BLaER1 (cell line): Measurements from ENCODE around the gene ANTXR1.
A peak's percentile ranks its signal among the peaks of the same experiment; 100 is the strongest.

ENCODE experiments used
- H3K27ac ChIP-seq: shearing (Covaris generic); formaldehyde crosslinking; 2 replicates; pipeline ENCODE4 v1.8.1; 2022
- H3K27me3 ChIP-seq: shearing (Covaris generic); formaldehyde crosslinking; 2 replicates; pipeline ENCODE4 v1.8.1; 2022
- H3K36me3 ChIP-seq: shearing (Covaris generic); formaldehyde crosslinking; 2 replicates; pipeline ENCODE4 v1.8.1; 2022
- H3K4me1 ChIP-seq: shearing (Covaris generic); formaldehyde crosslinking; 2 replicates; pipeline ENCODE4 v1.8.1; 2022
- H3K4me2 ChIP-seq: shearing (Covaris generic); formaldehyde crosslinking; 2 replicates; pipeline ENCODE4 v1.8.1; 2022
- H3K4me3 ChIP-seq: shearing (Covaris generic); formaldehyde crosslinking; 2 replicates; pipeline ENCODE4 v1.8.1; 2022
- H3K9ac ChIP-seq: shearing (Covaris generic); formaldehyde crosslinking; 2 replicates; pipeline ENCODE4 v1.8.1; 2022
- H3K9me3 ChIP-seq: shearing (Covaris generic); formaldehyde crosslinking; 2 replicates; pipeline ENCODE4 v1.8.1; 2022
- H4K20me1 ChIP-seq: shearing (Covaris generic); formaldehyde crosslinking; 2 replicates; pipeline ENCODE4 v1.8.1; 2022
- Cebpa-rat ChIP-seq: shearing (Covaris generic); IDR thresholded peaks from 2 replicates; pipeline ENCODE4 v1.8.1; 2022

ANTXR1 gene

DNA sequence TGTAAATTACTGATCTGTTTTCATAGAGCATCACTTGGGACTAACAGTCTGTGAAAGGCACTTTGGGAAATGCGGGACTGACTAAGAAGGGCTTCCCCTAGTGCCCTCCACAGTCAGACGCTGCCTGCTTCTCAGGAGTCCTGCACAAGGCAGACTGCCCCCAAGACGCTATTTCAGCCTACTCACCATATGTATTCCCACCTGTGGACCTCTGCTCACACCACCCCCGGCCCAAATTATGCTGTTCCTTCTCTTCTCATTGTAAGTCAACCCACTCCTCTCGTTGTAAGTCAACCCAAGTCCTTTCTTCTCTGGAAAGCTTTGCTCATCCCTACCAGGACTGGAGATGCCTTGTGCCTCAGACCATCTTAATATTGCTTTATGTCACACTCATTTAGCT, 198.7 kb downstream of the ANTXR1 start:
- H3K9ac ChIP-seq: no peak overlapping the region
- H3K4me3 ChIP-seq: no peak overlapping the region
- peaks cover 10% of the 10 kb centered on the region for H3K4me1 ChIP-seq
- H3K27ac ChIP-seq: no peak overlapping the region
- H3K4me2 ChIP-seq: no peak overlapping the region
- peaks cover 3% of the 10 kb centered on the region; the same call in 1 of the 2 replicates for H3K27me3 ChIP-seq
- peaks cover 12% of the 10 kb centered on the region for H3K9me3 ChIP-seq
- no peaks in the 10 kb centered on the region for H3K36me3 ChIP-seq
- no peak for TF ChIP-seq Cebpa-rat
- H4K20me1 ChIP-seq: no peaks in the 10 kb centered on the region

DNA sequence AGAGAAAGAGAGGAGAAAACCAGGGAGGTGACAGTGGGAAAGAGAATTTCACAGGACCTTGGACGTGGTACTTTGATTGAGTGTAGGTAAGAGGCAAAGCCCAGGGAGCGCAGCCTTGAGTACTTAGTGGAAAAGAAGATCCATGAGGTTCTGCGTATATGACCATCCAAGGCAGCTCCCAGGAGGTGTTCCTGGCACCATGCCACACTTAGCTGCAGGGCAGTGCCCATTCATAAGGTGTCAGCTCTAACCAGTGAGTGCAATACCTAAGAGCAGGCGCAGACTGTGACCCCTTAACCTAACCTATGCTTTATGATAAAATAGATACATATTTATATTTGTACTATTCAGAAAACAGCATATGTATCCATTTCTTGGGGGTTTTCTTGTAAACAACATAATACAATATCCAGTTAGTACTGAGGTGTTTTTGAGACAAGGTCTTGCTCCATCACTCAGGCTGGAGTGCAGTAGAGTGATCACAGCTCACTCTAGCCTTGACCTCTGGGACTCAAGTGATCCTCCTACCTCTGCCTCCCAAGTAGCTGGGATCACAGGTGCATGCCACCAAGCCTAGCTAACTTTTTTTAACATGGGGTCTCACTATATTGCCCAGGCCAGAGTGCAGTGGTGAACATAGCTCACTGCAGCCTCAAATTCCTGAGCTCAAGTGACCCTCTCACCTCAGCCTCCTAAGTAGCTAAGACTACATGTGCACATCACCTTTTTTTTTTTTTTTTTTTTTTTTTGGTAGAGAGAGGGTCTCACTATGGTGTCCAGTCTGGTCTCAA, 199.5 kb downstream of the ANTXR1 start:
- H3K36me3 ChIP-seq: no peaks in the 10 kb centered on the region
- no peak overlapping the region for H3K9ac ChIP-seq
- H3K4me3 ChIP-seq: no peak overlapping the region
- no peak overlapping the region for H3K27ac ChIP-seq
- H4K20me1 ChIP-seq: no peaks in the 10 kb centered on the region
- H3K27me3 ChIP-seq: peaks cover 3% of the 10 kb centered on the region; the same call in 1 of the 2 replicates
- no peak overlapping the region for H3K4me2 ChIP-seq
- H3K4me1 ChIP-seq: peaks cover 10% of the 10 kb centered on the region
- peaks cover 8% of the 10 kb centered on the region for H3K9me3 ChIP-seq
- no peak for TF ChIP-seq Cebpa-rat

DNA sequence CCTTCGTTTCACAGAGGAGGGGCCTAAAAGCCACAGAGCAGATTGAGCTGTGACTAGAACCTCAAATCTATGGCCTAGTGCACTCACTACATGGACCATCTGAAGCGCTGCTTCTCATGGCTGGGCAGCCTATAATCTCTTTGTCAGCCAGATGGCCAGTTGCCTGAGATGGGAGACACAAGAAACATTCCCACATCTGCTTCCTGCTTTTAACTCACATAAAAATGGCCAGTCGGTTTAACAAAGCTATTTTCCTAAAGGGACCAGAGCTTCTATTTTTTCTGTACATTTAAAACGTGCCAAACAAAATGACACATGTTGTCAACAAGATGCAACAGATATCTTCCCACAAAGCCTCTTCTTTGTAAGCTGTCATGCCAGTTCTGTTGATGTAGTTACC, 200.2 kb downstream of the ANTXR1 start:
- no peak overlapping the region for H3K4me2 ChIP-seq
- no peak overlapping the region for H3K27ac ChIP-seq
- H3K27me3 ChIP-seq: peaks cover 3% of the 10 kb centered on the region; the same call in 1 of the 2 replicates
- H4K20me1 ChIP-seq: no peaks in the 10 kb centered on the region
- no peaks in the 10 kb centered on the region for H3K36me3 ChIP-seq
- no peak for TF ChIP-seq Cebpa-rat
- H3K4me3 ChIP-seq: no peak overlapping the region
- H3K9me3 ChIP-seq: no peaks in the 10 kb centered on the region; the same call in 1 of the 2 replicates
- no peak overlapping the region for H3K9ac ChIP-seq
- peaks cover 10% of the 10 kb centered on the region for H3K4me1 ChIP-seq

DNA sequence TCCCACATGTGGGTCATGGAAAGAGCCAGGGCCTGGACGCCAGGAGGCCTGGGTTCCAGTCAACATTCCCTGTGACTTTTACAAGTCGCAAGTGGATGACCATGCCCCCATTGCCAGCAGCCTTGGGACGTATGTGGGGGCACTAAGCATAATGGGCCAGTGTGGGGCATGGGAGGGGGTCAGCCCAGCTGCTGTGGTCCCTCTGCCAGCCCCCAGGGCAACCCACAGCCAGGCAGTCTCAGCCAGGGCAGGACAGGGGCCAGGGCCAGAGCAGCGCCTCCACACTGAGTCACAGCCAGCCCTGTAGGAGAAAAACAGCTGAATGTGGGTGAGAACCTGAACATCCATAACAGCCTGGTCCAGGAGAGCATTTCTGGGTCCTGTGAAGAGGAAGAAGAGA, 200.8 kb downstream of the ANTXR1 start:
- Histone ChIP-seq H3K4me3 (no peak overlapping the region), H3K27me3 (peaks cover 3% of the 10 kb centered on the region; the same call in 1 of the 2 replicates), H3K27ac (no peak overlapping the region), H3K9ac (no peak overlapping the region), H3K4me1 (peaks cover 10% of the 10 kb centered on the region), H3K4me2 (no peak overlapping the region), H4K20me1 (no peaks in the 10 kb centered on the region), H3K9me3 (no peaks in the 10 kb centered on the region), H3K36me3 (no peaks in the 10 kb centered on the region)
- TF ChIP-seq Cebpa-rat: no peak

DNA sequence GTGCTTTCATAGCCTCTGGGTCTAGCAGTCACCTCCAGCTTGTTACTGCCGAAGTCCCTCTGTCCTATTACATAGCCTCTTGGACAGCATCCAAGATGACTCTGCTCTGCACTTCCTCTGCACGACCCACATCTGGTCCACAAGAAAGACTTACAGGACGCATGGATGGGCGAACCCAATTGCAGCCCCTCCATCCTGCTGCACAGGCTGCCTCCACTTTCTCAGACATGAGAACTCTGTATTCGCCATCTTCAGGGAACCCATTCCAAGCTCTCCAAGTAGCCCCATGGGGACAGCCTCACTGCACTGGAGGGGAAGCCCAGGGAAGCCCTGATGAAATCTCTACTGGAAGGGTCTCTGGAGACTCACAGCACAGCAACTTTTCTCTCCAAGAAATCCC, 201.9 kb downstream of the ANTXR1 start:
- Histone ChIP-seq H3K36me3 (no peaks in the 10 kb centered on the region), H3K4me3 (no peak overlapping the region), H3K9me3 (no peaks in the 10 kb centered on the region), H3K27ac (no peak overlapping the region), H3K9ac (no peak overlapping the region), H3K27me3 (no peaks in the 10 kb centered on the region), H3K4me1 (peaks cover 10% of the 10 kb centered on the region), H4K20me1 (no peaks in the 10 kb centered on the region), H3K4me2 (peak overlapping the region; percentile 54)
- no peak for TF ChIP-seq Cebpa-rat

DNA sequence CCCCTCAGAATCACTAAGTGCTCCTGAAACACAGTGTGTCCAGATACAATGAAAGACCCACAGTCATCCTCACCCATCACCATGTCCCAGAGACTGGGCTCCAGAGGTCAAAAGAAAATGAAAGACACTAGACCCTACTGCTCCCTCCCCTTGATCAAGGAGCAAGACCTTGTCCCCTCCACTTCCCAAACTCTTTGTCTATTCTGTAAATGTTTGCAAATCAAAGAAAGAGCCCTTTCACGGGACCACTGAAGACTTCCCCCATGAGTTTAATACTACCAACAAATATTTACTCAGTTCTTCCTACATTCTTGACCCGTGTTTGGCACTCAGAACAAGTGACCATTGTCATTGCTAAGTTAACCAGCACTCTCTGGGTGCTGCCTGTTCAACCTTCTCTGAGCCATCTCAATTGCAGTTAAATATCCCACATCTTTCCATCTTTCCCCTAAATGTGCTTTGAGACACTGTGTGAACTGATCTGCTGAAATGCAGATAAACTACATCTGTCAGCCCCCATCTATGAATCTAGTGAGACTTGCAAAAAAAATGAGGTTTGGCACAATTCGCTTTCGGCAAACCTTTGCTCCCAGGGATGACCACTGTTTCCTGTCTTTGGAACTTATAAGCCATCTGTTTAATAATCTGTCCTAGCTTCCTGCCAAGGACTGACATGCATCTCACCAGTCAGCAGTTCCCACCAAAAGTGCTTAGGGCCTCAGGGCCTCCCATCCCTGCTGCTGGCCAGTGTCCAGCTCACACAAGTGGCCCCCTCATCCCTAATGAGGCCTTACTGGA, 203.8 kb downstream of the ANTXR1 start:
- no peak overlapping the region for H3K4me2 ChIP-seq
- H3K9me3 ChIP-seq: no peaks in the 10 kb centered on the region
- H4K20me1 ChIP-seq: no peaks in the 10 kb centered on the region
- H3K27me3 ChIP-seq: no peaks in the 10 kb centered on the region
- no peak overlapping the region for H3K9ac ChIP-seq
- H3K4me3 ChIP-seq: no peak overlapping the region
- H3K4me1 ChIP-seq: peaks cover 10% of the 10 kb centered on the region
- no peak for TF ChIP-seq Cebpa-rat
- no peaks in the 10 kb centered on the region for H3K36me3 ChIP-seq
- H3K27ac ChIP-seq: no peak overlapping the region

DNA sequence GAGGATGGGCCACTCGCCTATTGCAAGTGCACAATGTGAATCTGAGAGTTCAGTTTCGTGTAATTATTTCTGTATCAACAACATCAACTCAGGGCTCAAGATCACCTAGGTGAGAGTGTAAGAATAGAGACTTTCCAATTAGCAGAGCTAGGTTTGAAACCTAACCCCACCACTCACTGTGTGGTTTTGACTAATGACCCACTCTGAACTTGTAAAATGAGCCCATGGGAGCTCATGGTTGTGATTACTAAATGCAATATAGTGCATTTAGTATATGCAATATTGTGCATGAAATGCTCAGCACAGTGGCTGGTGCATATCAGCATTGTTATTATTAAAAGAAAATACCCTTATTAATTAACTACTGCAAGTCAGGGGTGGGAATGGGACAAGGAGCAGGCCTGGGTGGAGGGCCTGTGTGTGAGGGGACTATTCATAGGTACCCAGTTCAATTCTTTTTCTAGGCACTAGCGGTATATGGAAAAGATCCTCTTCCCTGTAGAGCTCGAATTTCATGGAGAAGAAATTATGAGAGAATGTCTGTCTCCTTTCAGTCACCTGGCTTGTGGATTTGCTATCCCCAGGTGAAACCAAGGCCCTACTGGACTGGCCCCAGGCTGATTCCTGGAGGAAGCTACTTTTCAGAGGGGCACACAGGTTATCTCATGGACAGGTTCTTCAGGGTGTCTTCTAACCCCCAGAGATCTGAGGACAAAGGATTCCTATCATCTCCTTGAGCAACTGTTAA, 204.5 kb downstream of the ANTXR1 start:
- Histone ChIP-seq H4K20me1 (no peaks in the 10 kb centered on the region), H3K27ac (no peak overlapping the region), H3K36me3 (no peaks in the 10 kb centered on the region), H3K9ac (no peak overlapping the region), H3K4me3 (no peak overlapping the region), H3K9me3 (no peaks in the 10 kb centered on the region), H3K27me3 (no peaks in the 10 kb centered on the region), H3K4me2 (no peak overlapping the region), H3K4me1 (peaks cover 10% of the 10 kb centered on the region)
- TF ChIP-seq Cebpa-rat: no peak

DNA sequence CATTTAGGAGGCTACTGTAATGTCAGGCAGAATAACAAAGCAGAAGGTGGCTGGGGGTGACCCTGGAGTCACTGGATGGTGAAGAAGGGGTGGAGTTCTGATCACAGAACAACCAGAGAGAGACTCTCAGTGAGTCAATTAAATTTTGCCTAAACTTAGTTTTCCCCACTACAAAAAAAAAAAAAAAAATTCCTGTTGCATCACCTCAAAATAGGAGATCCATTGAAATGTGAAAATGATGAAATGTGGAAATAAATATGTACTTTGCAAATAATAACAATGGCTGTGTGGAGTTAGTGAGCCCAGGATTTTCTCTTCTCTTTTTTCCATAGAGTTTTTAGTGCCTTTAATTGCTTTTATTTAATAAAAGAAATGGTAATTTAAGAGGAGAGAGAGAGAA, 208.5 kb downstream of the ANTXR1 start:
- Histone ChIP-seq H3K4me2 (no peak overlapping the region), H3K4me3 (no peak overlapping the region), H4K20me1 (no peaks in the 10 kb centered on the region), H3K27me3 (no peaks in the 10 kb centered on the region), H3K4me1 (0 out of 2 replicates have a peak, but pooled peaks cover 6% of the 10 kb centered on the region), H3K9me3 (no peaks in the 10 kb centered on the region), H3K27ac (no peak overlapping the region), H3K36me3 (no peaks in the 10 kb centered on the region), H3K9ac (no peak overlapping the region)
- no peak for TF ChIP-seq Cebpa-rat

DNA sequence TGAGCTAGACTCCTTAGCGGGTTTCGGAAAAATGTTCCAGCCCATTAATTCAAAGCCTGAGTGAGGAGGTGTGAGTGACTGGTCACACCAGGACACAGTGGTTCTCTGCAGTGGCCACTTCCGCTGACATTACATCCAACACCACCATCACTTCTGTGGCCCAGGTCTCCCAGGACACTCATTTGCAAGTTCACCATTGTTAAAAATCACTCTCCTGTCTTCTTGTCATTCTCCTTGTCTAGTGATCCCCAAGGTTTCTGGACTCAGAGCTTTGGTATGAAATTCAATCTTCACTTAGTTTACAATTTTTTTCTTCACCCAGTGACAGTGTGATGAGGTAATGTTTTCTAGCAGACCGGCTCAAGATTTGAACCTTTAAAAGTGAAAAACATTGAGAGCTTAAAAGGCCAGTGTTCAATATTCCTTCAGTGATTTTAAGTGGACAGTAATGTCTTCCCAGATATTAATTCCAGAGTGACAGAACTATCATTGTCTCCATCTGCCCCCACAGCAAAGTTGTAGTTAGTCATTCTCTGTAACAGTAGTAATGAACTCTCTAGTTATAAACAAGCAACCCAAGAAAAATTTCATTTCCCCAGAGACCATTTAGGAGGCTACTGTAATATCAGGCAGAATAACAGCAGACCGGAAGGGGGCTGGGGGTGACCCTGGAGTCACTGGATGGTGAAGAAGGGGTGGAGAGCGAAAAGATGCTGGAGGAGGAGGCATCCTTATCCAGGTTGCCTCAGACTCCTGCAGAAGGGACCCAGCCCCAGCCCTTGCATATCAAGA, 209.2 kb downstream of the ANTXR1 start:
- no peak for TF ChIP-seq Cebpa-rat
- H3K4me2 ChIP-seq: no peak overlapping the region
- no peaks in the 10 kb centered on the region for H4K20me1 ChIP-seq
- H3K4me3 ChIP-seq: no peak overlapping the region
- H3K9ac ChIP-seq: no peak overlapping the region
- H3K9me3 ChIP-seq: no peaks in the 10 kb centered on the region
- no peaks in the 10 kb centered on the region for H3K27me3 ChIP-seq
- H3K27ac ChIP-seq: no peak overlapping the region
- H3K36me3 ChIP-seq: no peaks in the 10 kb centered on the region
- 0 out of 2 replicates have a peak, but pooled peaks cover 6% of the 10 kb centered on the region for H3K4me1 ChIP-seq
